Lower leg skin (tissue), 4 donors: ENCODE measurements around the gene CACNA1D. TPM values are rescaled to one million over a fixed set of nuclear protein-coding genes. Genes with fewer than 3 reads are reported as not detected.

Experiments used
- DNase-seq, 2 donors: peaks; one replicate each; pipeline ENCODE4 v3.0.0-alpha.2; 2019; ENCODE audit warnings: low spot score in 2 of 2
- H3K4me3 ChIP-seq: fragments of 200-600 bp; sonication (generic); 2 replicates; pipeline ENCODE4 v1.5.1; 2017; ENCODE audit warnings: mild to moderate bottlenecking, low read depth; ENCODE audit not compliant: poor library complexity, severe bottlenecking
- POLR2A ChIP-seq, 2 donors: fragments of 450-650 bp; IDR thresholded peaks; one replicate each; pipeline ENCODE4 v1.6.1; 2016 to 2017; ENCODE audit warnings: antibody characterized with exemption in 2 of 2, mild to moderate bottlenecking in 1 of 2, moderate library complexity in 1 of 2
- WGBS, 2 donors: methylation state at CpG; one replicate each; pipeline ENCODE4 v1.1.5; 2018; 5-methylcytosine and 5-hydroxymethylcytosine counted together
- intact Hi-C: fragments of 100-400 bp; cut with DNase I; formaldehyde crosslinking; loops from one replicate; pipeline ENCODE4 v1.15.0; 2023; ENCODE audit warnings: low total_unique reads
- total RNA-seq, 4 donors: library from RNA; depleted of rRNA; stranded (reverse); fragments of >200 nt; gene quantifications; one replicate each; pipeline ENCODE4 v1.1.0, GENCODE V29; 2016
- TF ChIP-seq, protein P1 (sequence below), 3 donors: fragments of 450-650 bp; IDR thresholded peaks; one replicate each; pipeline ENCODE4 v1.5.1; 2016; ENCODE audit warnings: antibody characterized with exemption in 3 of 3, mild to moderate bottlenecking in 3 of 3, moderate library complexity in 2 of 3

The CACNA1D gene
- total RNA-seq, 4 donors from 2014 or later = 2.4 to 12.5 (median 5.6) TPM

GRCh38 chr3:53729618-53730017 is 235.2 kb downstream of the CACNA1D start:
- 46 to 61% methylated on average over 2 of the region's 2 CpGs for WGBS, 2 donors

DNA sequence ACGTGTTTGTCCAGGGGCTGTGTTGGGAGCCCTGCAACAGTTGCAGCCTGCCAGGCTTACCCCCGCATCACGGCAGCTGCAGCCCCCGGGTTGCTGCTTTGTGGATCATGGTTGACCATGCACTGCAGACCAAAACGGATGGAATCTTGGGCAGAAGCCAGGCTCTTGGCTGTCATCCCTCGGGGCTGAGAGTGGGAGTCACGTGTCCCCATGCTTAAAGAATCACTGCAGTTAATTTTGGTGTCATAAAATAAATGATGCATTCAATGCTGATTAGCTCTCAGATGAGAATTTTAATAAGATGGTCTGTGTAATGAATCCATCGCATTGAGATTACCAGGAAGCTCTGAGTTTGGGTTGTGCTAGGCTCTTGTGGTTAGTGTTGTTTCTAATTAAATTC is 236.2 kb downstream of the CACNA1D start:
- 51 to 52% methylated on average over 8 of the region's 8 CpGs for WGBS, 2 donors
- TF ChIP-seq POLR2A (IDR thresholded peaks at IDR 0.05) = no peak
- TF ChIP-seq, protein P1, sequence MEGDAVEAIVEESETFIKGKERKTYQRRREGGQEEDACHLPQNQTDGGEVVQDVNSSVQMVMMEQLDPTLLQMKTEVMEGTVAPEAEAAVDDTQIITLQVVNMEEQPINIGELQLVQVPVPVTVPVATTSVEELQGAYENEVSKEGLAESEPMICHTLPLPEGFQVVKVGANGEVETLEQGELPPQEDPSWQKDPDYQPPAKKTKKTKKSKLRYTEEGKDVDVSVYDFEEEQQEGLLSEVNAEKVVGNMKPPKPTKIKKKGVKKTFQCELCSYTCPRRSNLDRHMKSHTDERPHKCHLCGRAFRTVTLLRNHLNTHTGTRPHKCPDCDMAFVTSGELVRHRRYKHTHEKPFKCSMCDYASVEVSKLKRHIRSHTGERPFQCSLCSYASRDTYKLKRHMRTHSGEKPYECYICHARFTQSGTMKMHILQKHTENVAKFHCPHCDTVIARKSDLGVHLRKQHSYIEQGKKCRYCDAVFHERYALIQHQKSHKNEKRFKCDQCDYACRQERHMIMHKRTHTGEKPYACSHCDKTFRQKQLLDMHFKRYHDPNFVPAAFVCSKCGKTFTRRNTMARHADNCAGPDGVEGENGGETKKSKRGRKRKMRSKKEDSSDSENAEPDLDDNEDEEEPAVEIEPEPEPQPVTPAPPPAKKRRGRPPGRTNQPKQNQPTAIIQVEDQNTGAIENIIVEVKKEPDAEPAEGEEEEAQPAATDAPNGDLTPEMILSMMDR (IDR thresholded peaks at IDR 0.05) = no peak
- intact Hi-C loops = no loop called here
- H3K4me3 ChIP-seq = no peak overlapping the region
- DNase-seq = no peak

More at GRCh38 chr3:53729618-53730017, 235.2 kb downstream of the CACNA1D start:
- no peak overlapping the region for H3K4me3 ChIP-seq
- TF ChIP-seq, protein P1 (IDR thresholded peaks at IDR 0.05) = no peak
- no peak for TF ChIP-seq POLR2A (IDR thresholded peaks at IDR 0.05)
- DNase-seq = no peak
- intact Hi-C loops = no loop called here

DNA sequence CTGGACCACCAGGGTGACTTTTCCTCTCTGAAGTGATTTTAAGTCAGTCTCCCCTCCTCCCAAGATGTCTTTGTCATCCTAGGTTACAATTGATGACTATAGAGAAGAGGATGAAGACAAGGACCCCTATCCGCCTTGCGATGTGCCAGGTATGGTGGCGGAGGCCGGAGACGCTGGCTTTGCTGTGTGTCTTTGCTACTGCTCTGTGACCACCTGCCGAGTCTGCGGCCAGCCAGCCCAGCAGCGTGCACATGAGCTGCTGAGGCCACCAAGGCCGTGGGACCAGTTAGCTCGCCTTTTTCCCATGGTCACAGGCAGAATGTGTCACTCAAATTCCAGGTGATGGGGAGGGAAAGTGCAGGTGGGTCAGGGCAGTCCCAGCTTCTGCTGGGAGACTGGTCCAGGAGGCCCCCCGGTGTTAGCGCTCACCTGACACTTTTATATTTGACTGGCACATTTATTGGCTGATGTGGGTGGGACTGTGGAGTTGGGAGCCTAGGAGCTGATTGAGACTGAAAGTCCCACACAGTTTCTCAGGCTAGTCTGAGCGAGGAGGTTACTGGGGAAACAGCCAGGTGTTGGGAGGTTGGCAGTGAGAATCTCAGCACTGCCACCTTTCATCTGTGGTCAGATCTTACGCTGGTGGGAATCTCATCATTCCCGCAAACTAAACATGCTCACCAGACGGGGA is 237.7 kb downstream of the CACNA1D start:
- intact Hi-C loops = no loop called here
- no peak for TF ChIP-seq POLR2A (IDR thresholded peaks at IDR 0.05)
- TF ChIP-seq, protein P1 (IDR thresholded peaks at IDR 0.05) = no peak
- 93% methylated on average over 16 of the region's 16 CpGs for WGBS, 2 donors
- no peak overlapping the region for H3K4me3 ChIP-seq
- no peak for DNase-seq

DNA sequence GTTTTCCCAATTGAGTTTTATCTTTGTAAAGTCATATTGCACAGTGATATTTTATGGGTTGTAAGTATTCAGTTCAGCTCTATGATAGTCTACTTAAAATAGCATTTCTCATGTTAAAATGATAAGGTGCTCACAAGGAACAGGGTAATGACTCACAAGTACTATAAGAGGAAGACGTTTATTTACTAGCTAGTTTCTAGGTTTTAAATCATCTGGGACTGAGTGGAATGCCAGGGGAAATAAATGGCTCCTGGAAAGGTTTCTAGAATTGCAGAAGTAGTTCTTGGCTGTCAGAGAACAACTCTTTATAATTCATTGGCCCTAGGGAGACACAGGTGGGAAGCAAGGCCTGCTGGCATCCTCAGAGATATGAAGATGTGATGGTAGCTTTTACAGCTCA is 239.0 kb downstream of the CACNA1D start:
- 20 to 27% methylated on average over 1 of the region's 1 CpG for WGBS, 2 donors
- H3K4me3 ChIP-seq = no peak overlapping the region
- TF ChIP-seq, protein P1 (IDR thresholded peaks at IDR 0.05) = no peak
- no peak for TF ChIP-seq POLR2A (IDR thresholded peaks at IDR 0.05)
- intact Hi-C loops = no loop called here
- DNase-seq = no peak

DNA sequence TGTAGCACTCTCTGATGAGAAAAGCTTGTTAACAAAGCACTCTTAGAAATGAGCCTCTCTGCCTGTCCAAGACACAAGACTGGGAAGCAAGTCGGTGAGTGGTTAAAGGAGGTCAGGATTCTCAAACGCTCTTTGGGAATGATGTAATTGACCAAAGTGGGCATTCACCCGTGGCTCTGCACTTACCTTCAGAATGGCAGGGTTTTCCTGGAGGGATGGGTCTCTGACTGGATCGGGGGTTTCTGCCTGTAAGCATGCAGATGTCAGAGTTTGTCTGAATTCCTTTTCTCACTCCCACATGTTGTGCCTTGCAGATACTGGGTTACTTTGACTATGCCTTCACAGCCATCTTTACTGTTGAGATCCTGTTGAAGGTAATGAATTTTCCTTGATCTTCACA is 245.6 kb downstream of the CACNA1D start:
- intact Hi-C loops = no loop called here
- no peak for DNase-seq
- WGBS, 2 donors = 62 to 64% methylated on average over 4 of the region's 4 CpGs
- no peak for TF ChIP-seq POLR2A (IDR thresholded peaks at IDR 0.05)
- TF ChIP-seq, protein P1 (IDR thresholded peaks at IDR 0.05) = no peak
- no peak overlapping the region for H3K4me3 ChIP-seq

- no peak for TF ChIP-seq POLR2A (IDR thresholded peaks at IDR 0.05)
- intact Hi-C loops = no loop called here
- 83 to 91% methylated on average over 4 of the region's 4 CpGs for WGBS, 2 donors
- no peak overlapping the region for H3K4me3 ChIP-seq
- no peak for DNase-seq
Observed at GRCh38 chr3:53740956-53741355, 246.5 kb downstream of the CACNA1D start.
